CD1c-positive myeloid dendritic cell (primary cell): ENCODE measurements around the gene NOL4L.
A peak's percentile ranks its signal among the peaks of the same experiment; 100 is the strongest.

Experiments
- DNase-seq: peaks from one replicate; pipeline ENCODE4 v3.0.0-alpha.2; 2016; ENCODE audit errors: extremely low spot score

The NOL4L gene

GRCh38 chr20:32484958-32485769 is 100.0 kb downstream of the NOL4L start:
- peak; percentile 80 for DNase-seq

- no peak for DNase-seq
These were observed 100.7 kb downstream of the NOL4L start for GRCh38 chr20:32484225-32484957.

- DNase-seq, result peak; percentile 70
These were observed 101.5 kb downstream of the NOL4L start for GRCh38 chr20:32483351-32484224.

GRCh38 chr20:32482442-32483261 is 102.5 kb downstream of the NOL4L start:
- peak; percentile 86 for DNase-seq

GRCh38 chr20:32482143-32482441 is 103.0 kb downstream of the NOL4L start:
- DNase-seq, result peak; percentile 17

- DNase-seq, result peak; percentile 20
These were observed 103.6 kb downstream of the NOL4L start for GRCh38 chr20:32481311-32482142.

- DNase-seq, result no peak
These were observed 104.5 kb downstream of the NOL4L start for GRCh38 chr20:32480371-32481241.

- no peak for DNase-seq
These were observed 105.4 kb downstream of the NOL4L start for GRCh38 chr20:32479697-32480171.

GRCh38 chr20:32479012-32479411 is 106.1 kb downstream of the NOL4L start:
- no peak for DNase-seq

GRCh38 chr20:32478576-32478975 is 106.6 kb downstream of the NOL4L start:
- DNase-seq, result no peak

GRCh38 chr20:32477594-32478512 is 107.3 kb downstream of the NOL4L start:
- no peak for DNase-seq

- DNase-seq, result no peak
These were observed 108.2 kb downstream of the NOL4L start for GRCh38 chr20:32476684-32477593.

- peak; percentile 41 for DNase-seq
These were observed 109.9 kb downstream of the NOL4L start for GRCh38 chr20:32474967-32475811.

GRCh38 chr20:32474717-32474966 is 110.5 kb downstream of the NOL4L start:
- no peak for DNase-seq

- no peak for DNase-seq
These were observed 111.0 kb downstream of the NOL4L start for GRCh38 chr20:32474009-32474716.
